Fibroblast of lung (primary cell): ENCODE results near the gene CASKIN2. TPM values are rescaled to one million over a fixed set of nuclear protein-coding genes. Genes with fewer than 3 reads are reported as not detected.

Experiments used
- DNase-seq, 2 donors: peaks; one replicate each; pipeline versions ENCODE4 v3.0.0 to v3.0.0-alpha.2; 2010; ENCODE audit warnings: low read depth in 2 of 2
- H2AFZ ChIP-seq: 2 replicates; pipeline ENCODE4 v1.5.1; 2012; ENCODE audit warnings: low read length, control low read depth, inconsistent platforms
- H3K27ac ChIP-seq: 2 replicates; pipeline ENCODE4 v1.5.1; 2011; ENCODE audit warnings: low read length, control low read depth; ENCODE audit not compliant: insufficient read depth
- H3K27me3 ChIP-seq: 2 replicates; pipeline ENCODE4 v1.5.1; 2011; ENCODE audit warnings: mild to moderate bottlenecking, low read length; ENCODE audit not compliant: control insufficient read depth, insufficient read depth
- H3K36me3 ChIP-seq: 2 replicates; pipeline ENCODE4 v1.5.1; 2011; ENCODE audit warnings: low read length; ENCODE audit not compliant: control insufficient read depth, insufficient read depth
- H3K4me1 ChIP-seq: 2 replicates; pipeline ENCODE4 v1.5.1; 2011; ENCODE audit warnings: low read length; ENCODE audit not compliant: control insufficient read depth, insufficient read depth; ENCODE audit errors: extremely low read depth
- H3K4me2 ChIP-seq: 2 replicates; pipeline ENCODE4 v1.5.1; 2011; ENCODE audit warnings: low read length, control low read depth; ENCODE audit not compliant: insufficient read depth; ENCODE audit errors: extremely low read depth
- H3K4me3 ChIP-seq, 4 experiments: fragments of 200-600 bp in 1 of 4; sonication (generic) in 1 of 4; replicated peaks in 1 of 4; 2 replicates each; pipeline ENCODE4 v1.5.1; 2011 to 2016; ENCODE audit warnings: low read length in 4 of 4, low read depth in 3 of 4, mild to moderate bottlenecking in 3 of 4, control low read depth in 2 of 4, inconsistent platforms in 1 of 4, mixed read lengths in 1 of 4; ENCODE audit not compliant: insufficient read depth in 1 of 4; ENCODE audit errors: control extremely low read depth in 1 of 4
- H3K79me2 ChIP-seq: 2 replicates; pipeline ENCODE4 v1.5.1; 2012; ENCODE audit warnings: mild to moderate bottlenecking, low read length, inconsistent platforms; ENCODE audit not compliant: control insufficient read depth, insufficient read depth
- H3K9ac ChIP-seq: 2 replicates; pipeline ENCODE4 v1.5.1; 2011; ENCODE audit warnings: mild to moderate bottlenecking, low read length, control low read depth; ENCODE audit not compliant: insufficient read depth
- H3K9me3 ChIP-seq: 2 replicates; pipeline ENCODE4 v1.5.1; 2012; ENCODE audit warnings: low read depth, low read length; ENCODE audit not compliant: control insufficient read depth, insufficient read depth
- H4K20me1 ChIP-seq: 2 replicates; pipeline ENCODE4 v1.5.1; 2011; ENCODE audit warnings: low read length; ENCODE audit not compliant: control insufficient read depth, insufficient read depth; ENCODE audit errors: extremely low read depth
- EZH2 ChIP-seq: IDR thresholded peaks from 2 replicates; pipeline ENCODE4 v1.5.1; 2012; ENCODE audit warnings: low read length, control low read depth, mild to moderate bottlenecking; ENCODE audit errors: missing control alignments
- polyA minus RNA-seq: library from RNA; depleted of rRNA, polyadenylated mRNA; stranded (reverse); fragments of >200 nt; gene quantifications from 2 replicates; pipeline ENCODE4 v1.2.3, GENCODE V29; 2011; ENCODE audit warnings: low replicate concordance
- polyA plus RNA-seq, 2 donors: library from polyadenylated mRNA; depleted of rRNA in 1 of 2; stranded (reverse) in 1 of 2; unstranded in 1 of 2; fragments of >200 nt; gene quantifications; 2 replicates each; pipeline ENCODE4 v1.2.1, GENCODE V29; 2011 to 2012; ENCODE audit warnings: missing spikeins in 1 of 2
- total RNA-seq: library from RNA; depleted of rRNA; stranded (reverse); fragments of >200 nt; gene quantifications from 2 replicates; pipeline ENCODE4 v1.2.1, GENCODE V29; 2014
- TF ChIP-seq, protein P1 (sequence below), 2 donors: IDR thresholded peaks in 1 of 2; conservative IDR thresholded peaks in 1 of 2; 1 replicate in 1 of 2; 2 replicates in 1 of 2; pipeline ENCODE4 v1.5.1; 2011 to 2012; ENCODE audit warnings: low read length in 2 of 2, control low read depth in 1 of 2, inconsistent platforms in 1 of 2, low read depth in 1 of 2, mild to moderate bottlenecking in 1 of 2

Gene CASKIN2, protein sequence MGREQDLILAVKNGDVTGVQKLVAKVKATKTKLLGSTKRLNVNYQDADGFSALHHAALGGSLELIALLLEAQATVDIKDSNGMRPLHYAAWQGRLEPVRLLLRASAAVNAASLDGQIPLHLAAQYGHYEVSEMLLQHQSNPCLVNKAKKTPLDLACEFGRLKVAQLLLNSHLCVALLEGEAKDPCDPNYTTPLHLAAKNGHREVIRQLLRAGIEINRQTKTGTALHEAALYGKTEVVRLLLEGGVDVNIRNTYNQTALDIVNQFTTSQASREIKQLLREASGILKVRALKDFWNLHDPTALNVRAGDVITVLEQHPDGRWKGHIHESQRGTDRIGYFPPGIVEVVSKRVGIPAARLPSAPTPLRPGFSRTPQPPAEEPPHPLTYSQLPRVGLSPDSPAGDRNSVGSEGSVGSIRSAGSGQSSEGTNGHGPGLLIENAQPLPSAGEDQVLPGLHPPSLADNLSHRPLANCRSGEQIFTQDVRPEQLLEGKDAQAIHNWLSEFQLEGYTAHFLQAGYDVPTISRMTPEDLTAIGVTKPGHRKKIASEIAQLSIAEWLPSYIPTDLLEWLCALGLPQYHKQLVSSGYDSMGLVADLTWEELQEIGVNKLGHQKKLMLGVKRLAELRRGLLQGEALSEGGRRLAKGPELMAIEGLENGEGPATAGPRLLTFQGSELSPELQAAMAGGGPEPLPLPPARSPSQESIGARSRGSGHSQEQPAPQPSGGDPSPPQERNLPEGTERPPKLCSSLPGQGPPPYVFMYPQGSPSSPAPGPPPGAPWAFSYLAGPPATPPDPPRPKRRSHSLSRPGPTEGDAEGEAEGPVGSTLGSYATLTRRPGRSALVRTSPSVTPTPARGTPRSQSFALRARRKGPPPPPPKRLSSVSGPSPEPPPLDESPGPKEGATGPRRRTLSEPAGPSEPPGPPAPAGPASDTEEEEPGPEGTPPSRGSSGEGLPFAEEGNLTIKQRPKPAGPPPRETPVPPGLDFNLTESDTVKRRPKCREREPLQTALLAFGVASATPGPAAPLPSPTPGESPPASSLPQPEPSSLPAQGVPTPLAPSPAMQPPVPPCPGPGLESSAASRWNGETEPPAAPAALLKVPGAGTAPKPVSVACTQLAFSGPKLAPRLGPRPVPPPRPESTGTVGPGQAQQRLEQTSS (N-terminal part only)
- 4.9 and 8.3 TPM in 2 replicates for total RNA-seq
- 3.4 and 4.5 TPM in 2 replicates for polyA plus RNA-seq
- 6.5 and 7.7 TPM in 2 replicates for polyA plus RNA-seq (2012)
- 22.1 and 28.7 TPM in 2 replicates for polyA minus RNA-seq

DNA sequence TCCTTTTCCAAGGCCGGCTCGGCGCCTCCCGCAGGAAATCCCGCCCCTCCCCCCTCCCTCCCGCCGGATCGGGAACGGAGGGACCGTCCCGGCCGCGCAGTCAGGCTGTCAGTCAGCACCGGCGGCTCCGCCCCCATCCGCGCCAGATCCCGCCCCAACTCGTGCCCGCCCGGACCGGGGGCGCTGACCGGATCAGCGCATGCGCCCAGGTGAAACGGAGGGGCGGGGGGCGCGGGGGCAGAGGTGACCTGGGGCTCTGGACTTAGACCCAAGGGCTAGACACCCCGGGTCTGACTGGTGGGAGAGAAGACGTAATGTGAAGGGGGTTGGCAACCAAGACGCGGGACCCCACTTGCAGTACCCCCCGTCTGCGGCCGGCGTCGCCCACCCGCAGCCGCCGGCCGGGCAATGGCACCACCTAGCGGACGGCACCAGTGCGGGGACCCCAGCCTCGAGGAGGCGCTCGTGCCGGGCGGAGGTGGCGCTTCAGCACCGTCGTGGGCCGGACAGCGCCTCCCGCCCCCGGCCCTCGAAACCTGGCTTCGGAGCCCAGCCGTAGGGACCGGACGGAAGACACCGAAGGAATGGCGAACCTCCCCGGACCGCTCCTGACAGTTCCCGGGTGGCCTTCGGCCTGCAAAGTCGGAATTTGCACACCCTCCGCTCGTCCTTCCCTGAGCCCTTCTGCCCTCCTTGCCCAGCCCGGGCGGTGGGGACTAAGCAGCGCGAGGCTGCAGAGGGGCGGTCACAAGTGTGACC is at the start of gene CASKIN2:
Gene CASKIN2, minus strand, starts transcription at position 42 of the 759 bp plus-strand sequence. CDS start 1,733 bp downstream, outside the sequence.
- Histone ChIP-seq H2AFZ (peak within 1 kb of the TSS; percentile 92), H3K4me2 (peak within 1 kb of the TSS; percentile 98), H3K9ac (peak within 1 kb of the TSS; percentile 65), H3K4me1 (peaks cover 3% of the 10 kb centered on the region), H3K36me3 (peaks cover 1% of the 10 kb centered on the region), H3K27me3 (no peaks in the 10 kb centered on the region), H3K27ac (peak within 1 kb of the TSS; percentile 42), H3K4me3 (peak within 1 kb of the TSS; percentile 70 to 87 (median 78)), H3K9me3 (no peaks in the 10 kb centered on the region), H4K20me1 (no peaks in the 10 kb centered on the region), H3K79me2 (peaks cover 2% of the 10 kb centered on the region)
- peak; percentile 82 to 91 for DNase-seq
- TF ChIP-seq, protein P1, sequence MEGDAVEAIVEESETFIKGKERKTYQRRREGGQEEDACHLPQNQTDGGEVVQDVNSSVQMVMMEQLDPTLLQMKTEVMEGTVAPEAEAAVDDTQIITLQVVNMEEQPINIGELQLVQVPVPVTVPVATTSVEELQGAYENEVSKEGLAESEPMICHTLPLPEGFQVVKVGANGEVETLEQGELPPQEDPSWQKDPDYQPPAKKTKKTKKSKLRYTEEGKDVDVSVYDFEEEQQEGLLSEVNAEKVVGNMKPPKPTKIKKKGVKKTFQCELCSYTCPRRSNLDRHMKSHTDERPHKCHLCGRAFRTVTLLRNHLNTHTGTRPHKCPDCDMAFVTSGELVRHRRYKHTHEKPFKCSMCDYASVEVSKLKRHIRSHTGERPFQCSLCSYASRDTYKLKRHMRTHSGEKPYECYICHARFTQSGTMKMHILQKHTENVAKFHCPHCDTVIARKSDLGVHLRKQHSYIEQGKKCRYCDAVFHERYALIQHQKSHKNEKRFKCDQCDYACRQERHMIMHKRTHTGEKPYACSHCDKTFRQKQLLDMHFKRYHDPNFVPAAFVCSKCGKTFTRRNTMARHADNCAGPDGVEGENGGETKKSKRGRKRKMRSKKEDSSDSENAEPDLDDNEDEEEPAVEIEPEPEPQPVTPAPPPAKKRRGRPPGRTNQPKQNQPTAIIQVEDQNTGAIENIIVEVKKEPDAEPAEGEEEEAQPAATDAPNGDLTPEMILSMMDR (conservative IDR thresholded peaks at IDR 0.05 in 1 of 2, IDR thresholded peaks at IDR 0.05 in 1 of 2; ENCODE audit: low read depth in 1 of 2, low read length in 2 of 2): peak; percentile 71 to 93
- no peak for TF ChIP-seq EZH2

DNA sequence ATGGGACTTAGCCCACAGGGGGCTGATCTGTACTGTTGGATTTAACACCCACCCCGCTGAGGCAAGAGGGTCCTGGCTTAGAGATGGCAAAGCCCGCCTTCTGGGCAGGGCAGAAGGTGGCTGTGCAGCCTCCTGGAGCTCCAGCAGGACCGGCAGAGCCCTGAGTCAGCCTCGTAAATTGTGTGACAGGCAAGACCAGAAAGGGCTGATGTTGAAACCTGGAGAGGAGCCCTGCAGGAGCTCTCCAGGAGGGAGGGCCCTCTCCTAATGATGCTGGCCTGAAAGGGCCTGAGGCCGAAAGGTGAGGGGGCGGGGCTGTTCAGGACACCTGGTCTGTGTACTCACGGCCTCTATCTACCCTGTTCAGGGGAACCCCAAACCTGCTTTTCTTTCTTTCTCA is 49.7 kb upstream of the CASKIN2 start:
- TF ChIP-seq, protein P1 (conservative IDR thresholded peaks at IDR 0.05 in 1 of 2, IDR thresholded peaks at IDR 0.05 in 1 of 2; ENCODE audit: low read depth in 1 of 2, low read length in 2 of 2): no peak
- TF ChIP-seq EZH2: no peak
- no peak overlapping the region for H3K4me3 ChIP-seq

More for the DNA sequence above, 49.7 kb upstream of the CASKIN2 start:
- no peaks in the 10 kb centered on the region for H3K9me3 ChIP-seq
- H3K9ac ChIP-seq: no peak overlapping the region
- no peaks in the 10 kb centered on the region for H4K20me1 ChIP-seq
- H2AFZ ChIP-seq: no peak overlapping the region
- no peaks in the 10 kb centered on the region for H3K79me2 ChIP-seq
- no peaks in the 10 kb centered on the region for H3K4me1 ChIP-seq
- H3K36me3 ChIP-seq: no peaks in the 10 kb centered on the region
- peaks cover 2% of the 10 kb centered on the region for H3K27me3 ChIP-seq
- no peak overlapping the region for H3K27ac ChIP-seq
- no peak overlapping the region for H3K4me2 ChIP-seq
- peak in 1 of 2 donors; percentile 12 for DNase-seq
